Esophagus muscularis mucosa (tissue), 3 donors: ENCODE measurements around the gene SLC16A13.

Experiments
- POLR2A ChIP-seq: fragments of 450-650 bp; IDR thresholded peaks from one replicate; pipeline ENCODE4 v1.6.1; 2017; ENCODE audit warnings: antibody characterized with exemption, moderate library complexity, mild to moderate bottlenecking, low read depth
- TF ChIP-seq, protein P1 (sequence below), 3 experiments: fragments of 200-600 bp in 2 of 3; fragments of 450-650 bp in 1 of 3; sonication (generic) in 2 of 3; IDR thresholded peaks; one replicate each; pipeline ENCODE4 v1.5.1; 2017 to 2019; ENCODE audit warnings: antibody characterized with exemption in 3 of 3, mild to moderate bottlenecking in 2 of 3, moderate library complexity in 1 of 3

DNA sequence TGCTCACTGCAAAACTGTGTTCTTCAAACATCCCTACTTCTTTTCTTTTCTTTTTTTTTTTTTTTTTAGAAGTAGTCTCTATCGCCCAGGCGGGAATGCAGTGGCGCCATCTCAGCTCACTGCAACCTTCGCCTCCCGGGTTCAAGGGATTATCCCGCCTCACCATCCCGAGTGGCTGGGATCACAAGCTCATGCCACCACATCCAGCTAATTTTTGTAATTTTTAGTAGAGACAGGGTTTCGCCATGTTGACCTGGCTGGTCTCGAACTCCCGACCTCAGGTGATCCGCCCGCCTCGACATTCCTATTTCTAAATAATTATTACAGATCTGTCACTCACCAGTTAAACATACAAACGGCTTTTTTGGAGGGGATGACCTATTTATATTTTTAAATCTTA, 24.4 kb upstream of the SLC16A13 start:
- TF ChIP-seq, protein P1, sequence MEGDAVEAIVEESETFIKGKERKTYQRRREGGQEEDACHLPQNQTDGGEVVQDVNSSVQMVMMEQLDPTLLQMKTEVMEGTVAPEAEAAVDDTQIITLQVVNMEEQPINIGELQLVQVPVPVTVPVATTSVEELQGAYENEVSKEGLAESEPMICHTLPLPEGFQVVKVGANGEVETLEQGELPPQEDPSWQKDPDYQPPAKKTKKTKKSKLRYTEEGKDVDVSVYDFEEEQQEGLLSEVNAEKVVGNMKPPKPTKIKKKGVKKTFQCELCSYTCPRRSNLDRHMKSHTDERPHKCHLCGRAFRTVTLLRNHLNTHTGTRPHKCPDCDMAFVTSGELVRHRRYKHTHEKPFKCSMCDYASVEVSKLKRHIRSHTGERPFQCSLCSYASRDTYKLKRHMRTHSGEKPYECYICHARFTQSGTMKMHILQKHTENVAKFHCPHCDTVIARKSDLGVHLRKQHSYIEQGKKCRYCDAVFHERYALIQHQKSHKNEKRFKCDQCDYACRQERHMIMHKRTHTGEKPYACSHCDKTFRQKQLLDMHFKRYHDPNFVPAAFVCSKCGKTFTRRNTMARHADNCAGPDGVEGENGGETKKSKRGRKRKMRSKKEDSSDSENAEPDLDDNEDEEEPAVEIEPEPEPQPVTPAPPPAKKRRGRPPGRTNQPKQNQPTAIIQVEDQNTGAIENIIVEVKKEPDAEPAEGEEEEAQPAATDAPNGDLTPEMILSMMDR (IDR thresholded peaks at IDR 0.05), result no peak
- TF ChIP-seq POLR2A, result no peak
